Measurements from ENCODE around the gene ALK.

The ALK gene

GRCh38 chr2:29562319-29562718, 359.1 kb downstream of the ALK start:
- DNase-seq = no peak

DNA sequence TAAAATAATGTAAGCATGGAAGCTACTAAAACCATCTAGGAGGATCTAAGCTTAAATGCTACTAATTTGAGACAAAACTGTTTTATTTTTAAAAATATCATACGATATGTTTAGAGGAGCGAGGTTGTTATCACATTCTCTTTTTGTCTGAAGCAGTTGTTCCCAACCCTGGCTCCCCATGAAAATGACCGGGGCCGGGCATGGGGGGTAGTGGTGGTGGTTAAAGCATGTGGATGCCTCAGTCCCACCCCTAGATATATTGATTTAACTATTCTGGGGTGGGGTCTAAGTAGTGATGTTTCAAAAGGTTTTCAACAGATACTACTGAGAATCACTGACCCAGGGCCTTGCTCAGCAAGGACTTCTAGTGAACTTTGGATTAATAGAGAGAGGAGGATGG, 359.8 kb downstream of the ALK start:
- DNase-seq = no peak

- DNase-seq = no peak
Observed at GRCh38 chr2:29561181-29561580, 360.2 kb downstream of the ALK start.

DNA sequence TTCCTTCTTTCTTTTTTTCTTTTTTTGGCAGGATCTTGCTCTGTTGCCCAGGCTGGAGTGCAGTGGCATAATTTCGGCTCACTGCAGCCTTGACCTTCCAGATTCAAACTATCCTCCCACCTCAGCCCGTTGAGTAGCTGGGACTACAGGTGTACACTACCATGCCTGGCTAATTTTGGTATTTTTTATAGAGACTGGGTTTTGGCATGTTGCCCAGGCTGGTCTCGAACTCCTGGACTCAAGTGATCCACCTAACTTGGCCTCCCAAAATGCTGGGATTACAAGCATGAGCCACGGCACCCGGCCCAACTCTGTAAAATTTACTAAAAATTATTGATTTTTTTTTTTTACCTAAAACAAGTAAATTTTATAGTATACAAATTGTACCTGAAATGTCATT, 360.8 kb downstream of the ALK start:
- no peak for DNase-seq

DNA sequence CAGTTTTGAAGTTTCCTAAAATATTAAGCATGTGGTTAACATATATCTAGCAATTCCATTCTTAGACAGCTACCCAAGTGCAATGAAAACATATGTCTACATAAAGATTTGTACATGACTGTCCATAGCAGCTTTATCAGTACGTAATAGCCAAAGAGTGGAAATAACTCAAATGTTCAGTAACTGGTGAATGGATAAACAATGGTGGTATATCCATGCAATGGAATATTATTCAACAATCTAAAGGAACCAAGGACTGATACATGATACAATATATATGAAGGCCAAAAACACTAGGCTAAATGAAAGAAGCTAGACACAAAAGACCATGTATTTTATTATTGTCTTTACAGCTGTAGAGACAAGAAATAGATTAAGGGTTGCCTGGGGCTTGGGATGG, 361.4 kb downstream of the ALK start:
- DNase-seq = no peak

DNA sequence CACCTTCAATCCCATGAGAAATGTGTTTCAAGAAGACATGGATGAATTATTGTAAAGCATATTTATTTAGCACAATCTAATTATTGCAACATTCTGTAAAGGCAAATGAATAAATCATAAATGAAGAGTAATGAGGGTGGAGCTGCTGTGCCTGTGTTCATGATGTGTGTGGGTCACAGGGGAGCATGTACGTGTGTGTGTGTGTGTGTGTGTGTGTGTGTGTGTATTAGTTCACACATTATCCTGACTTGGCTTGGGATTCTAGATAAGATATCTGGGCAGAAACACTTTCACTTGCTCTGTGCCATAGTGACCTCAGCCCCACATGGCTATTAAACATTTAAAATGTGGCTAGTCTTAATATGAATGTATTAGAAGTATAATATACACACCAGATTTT, 361.8 kb downstream of the ALK start:
- no peak for DNase-seq

DNA sequence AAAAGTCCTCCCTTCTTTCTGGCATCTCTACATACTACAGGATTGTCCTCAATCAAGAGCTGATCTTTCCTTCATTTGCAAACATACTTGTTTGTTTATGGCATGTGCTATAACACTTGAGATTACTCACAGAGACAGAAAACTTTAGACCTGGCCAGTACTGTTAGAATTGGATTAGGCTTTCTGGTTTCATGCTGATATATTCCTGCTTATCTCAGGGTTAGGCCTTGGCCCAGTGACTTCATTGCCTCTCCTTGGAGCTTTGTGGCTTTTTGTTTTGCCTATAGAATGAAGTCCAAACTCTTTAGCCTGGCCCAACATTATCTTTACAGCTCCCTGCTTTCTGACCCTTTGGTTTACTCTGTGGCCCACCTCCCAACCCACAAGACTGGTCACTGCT, 363.3 kb downstream of the ALK start:
- no peak for DNase-seq

- DNase-seq = no peak
Observed at GRCh38 chr2:29557268-29557667, 364.1 kb downstream of the ALK start.

DNA sequence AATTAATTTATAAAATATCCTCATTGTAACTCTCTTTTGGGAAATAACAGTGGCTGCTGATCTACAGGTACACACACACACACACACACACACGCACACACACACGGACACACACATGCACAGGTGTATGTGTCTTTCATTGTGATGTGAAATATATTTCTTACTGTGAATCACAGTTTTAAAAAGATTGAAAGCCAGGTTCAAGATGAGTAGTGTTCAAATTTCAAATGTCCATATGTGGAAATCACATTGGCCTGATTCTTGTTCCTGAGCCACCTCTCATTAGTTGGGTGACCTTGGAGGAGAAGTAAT, 372.4 kb downstream of the ALK start:
- DNase-seq = no peak

- no peak for DNase-seq
Observed at GRCh38 chr2:29544917-29545316, 376.5 kb downstream of the ALK start.

- no peak for DNase-seq
Observed at GRCh38 chr2:29544031-29544430, 377.4 kb downstream of the ALK start.

DNA sequence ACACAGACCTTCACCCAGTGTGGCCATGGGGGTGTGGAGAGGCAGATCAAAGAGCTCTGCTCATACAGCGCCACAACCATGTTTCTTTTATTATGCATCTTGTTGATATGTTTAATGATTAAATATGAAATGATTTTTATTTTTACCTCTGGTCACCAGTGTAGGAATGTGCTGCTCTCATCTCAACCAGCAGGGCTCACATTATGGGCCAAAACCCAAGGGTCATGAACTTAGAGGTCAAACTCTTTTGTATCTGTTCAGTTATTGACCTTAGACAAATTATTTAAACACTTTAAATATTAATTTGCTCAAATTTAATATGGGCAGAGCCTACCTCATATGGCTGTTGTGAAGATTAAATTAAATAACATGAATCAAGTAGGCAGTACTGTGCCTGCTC, 386.2 kb downstream of the ALK start:
- DNase-seq = no peak

- DNase-seq = no peak
Observed at GRCh38 chr2:29532436-29532835, 388.9 kb downstream of the ALK start.

DNA sequence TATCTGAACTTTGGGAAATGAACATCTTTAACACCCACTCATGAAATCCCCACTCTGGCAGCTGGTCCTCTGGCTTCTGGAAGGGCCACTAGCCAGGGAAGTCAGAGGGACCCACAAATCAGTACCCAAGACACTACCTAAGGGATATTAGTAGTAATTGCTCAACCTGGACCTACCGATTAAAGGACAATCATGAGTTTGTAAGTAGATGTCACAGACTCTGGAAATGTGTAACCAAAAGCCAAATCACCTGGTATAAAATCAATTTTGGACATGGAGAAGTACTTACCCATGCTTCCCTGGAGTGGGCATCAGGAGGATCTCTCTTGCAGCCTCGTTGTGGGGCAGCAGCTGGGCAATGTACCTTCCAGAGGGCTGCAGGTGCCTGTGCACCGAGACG, 389.8 kb downstream of the ALK start:
- no peak for DNase-seq

- DNase-seq = no peak
Observed at GRCh38 chr2:29530281-29530680, 391.1 kb downstream of the ALK start.

GRCh38 chr2:29528891-29529520, 392.4 kb downstream of the ALK start:
- DNase-seq = no peak

DNA sequence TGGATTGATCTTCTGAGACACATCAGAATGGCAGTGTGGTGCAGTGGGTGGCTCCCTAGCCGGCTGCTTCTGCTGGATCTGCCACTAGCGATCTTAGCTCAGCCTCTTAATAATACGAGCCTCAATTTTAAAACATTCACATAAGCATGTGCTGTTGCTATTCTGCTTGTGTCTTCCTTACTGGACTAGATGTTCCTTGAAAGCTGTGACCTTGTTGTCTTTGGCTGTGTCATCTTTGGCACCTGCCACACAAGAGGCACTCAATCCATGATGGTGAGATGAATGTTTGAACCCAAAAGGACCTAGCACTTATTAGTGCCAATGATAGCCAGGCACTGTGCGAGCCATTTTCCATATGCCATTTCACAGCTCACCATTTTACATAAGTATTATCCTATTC, 393.0 kb downstream of the ALK start:
- DNase-seq = no peak

DNA sequence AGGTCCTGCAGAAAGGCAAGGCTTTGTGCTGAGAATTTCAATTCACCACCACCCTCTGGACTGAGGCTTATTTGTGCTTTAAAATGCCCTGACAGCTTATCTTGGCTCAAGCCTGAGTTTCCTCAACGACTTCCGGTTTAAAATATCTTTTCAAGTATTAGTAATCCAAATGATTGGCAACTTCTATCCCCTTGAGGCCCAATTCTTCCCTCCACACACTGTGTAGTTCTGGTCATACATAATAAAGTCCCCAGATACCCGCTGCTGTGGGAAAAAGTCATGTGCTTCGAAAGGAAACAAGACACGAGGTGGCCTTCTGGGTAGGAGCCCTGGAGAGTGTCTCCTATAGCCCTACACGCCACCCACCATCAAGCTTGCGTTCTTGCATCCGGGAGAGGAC, 393.4 kb downstream of the ALK start:
- DNase-seq = no peak

- DNase-seq = no peak
Observed at GRCh38 chr2:29526587-29527586, 394.5 kb downstream of the ALK start.

- no peak for DNase-seq
Observed at GRCh38 chr2:29525921-29526320, 395.5 kb downstream of the ALK start.

DNA sequence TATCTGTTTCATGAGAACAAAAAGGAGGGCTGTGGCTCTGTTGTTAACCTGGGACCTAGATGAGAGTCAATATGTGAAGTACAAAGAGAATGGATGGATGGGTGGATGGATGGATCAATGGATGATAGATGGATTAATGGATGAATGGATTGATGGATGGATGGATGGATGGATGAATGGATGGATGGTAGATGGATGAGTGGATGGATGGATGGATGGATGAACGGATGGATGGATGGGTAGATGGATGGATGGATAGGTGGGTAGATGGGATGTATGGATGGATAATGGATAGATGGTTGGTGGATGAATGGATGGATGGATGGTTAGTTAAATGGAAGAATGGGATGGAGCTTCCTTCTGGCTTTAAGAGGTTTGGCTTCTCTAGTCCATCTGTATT, 396.7 kb downstream of the ALK start:
- no peak for DNase-seq

DNA sequence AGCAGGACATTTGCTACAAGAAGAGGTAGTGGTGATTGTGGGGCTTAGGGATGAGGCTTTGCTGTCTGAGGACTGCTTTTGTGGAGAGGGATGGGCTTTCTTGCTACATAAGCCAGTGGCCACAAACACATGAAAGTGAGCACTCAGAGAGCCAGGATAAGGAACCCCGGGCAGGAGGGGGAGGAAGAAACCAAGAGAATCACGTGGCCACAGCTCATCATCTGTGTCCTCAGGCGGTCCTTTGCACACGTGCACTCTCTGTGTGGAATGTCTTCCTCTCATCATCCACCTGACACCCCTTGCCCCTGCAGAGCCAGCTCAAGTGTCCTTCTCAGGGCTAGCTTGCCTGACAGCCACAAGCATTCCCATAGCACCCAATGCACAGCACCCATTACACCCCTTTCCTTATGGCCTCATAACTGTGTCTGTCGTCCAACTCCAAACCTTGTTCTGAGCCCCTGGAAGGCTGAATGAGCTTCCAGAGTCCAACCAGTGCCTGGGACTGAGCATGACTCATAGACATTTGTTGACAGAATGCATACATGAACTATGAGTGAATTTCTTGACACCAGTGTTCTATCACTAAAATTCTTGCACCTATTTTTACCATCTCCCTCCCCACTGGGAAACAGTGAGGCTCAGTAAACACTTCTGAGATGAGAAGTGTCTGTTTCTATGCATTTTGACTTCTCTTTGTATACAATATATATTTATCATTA, 398.3 kb downstream of the ALK start:
- DNase-seq = no peak

- no peak for DNase-seq
Observed at GRCh38 chr2:29520001-29520400, 401.4 kb downstream of the ALK start.

DNA sequence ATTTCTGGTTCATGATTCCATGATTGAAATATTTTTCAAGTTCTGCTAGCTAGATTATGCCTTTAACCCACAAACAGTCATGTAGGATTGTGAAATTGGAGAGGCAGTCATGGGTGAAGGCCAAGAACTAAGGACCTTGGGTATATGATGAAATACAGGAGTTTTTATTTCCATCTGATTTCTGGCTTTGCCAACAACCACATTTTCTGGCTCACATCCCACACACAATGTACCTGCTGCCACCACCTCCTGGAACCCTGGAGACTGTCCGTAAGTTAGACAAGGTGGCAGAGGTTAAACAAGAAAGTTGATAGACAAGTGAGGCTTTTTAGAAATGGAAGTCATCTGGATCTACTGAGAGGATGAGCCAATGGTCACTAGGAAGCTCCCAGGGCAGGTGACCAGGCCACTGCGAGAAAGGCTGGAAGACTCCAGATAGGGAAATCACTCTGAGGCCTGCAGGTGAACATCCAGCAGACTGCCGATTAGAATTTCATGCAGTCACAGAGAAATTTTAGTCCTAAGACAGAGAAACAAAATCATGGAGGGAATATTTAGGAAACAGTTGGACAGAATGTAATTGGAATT, 402.0 kb downstream of the ALK start:
- no peak for DNase-seq
